IPS DF 6.9 (cell line): Measurements from ENCODE around the gene BCO2.

ENCODE experiments used
- DNase-seq: peaks from one replicate; pipeline ENCODE4 v3.0.0-alpha.2; 2013; ENCODE audit warnings: low read depth, low spot score
- H3K27ac ChIP-seq: one replicate; pipeline ENCODE4 v1.5.1; 2013; ENCODE audit warnings: low read length, control low read depth
- H3K27me3 ChIP-seq: 2 replicates; pipeline ENCODE4 v1.6.1; 2013; ENCODE audit warnings: mild to moderate bottlenecking, low read length; ENCODE audit not compliant: control insufficient read depth, insufficient read depth
- H3K36me3 ChIP-seq: 2 replicates; pipeline ENCODE4 v1.6.1; 2013; ENCODE audit warnings: low read length; ENCODE audit not compliant: control insufficient read depth, insufficient read depth
- H3K4me1 ChIP-seq: 2 replicates; pipeline ENCODE4 v1.6.1; 2013; ENCODE audit warnings: low read length; ENCODE audit not compliant: control insufficient read depth, insufficient read depth
- H3K4me3 ChIP-seq: 2 replicates; pipeline ENCODE4 v1.5.1; 2013; ENCODE audit warnings: mild to moderate bottlenecking, low read length
- H3K9me3 ChIP-seq: 2 replicates; pipeline ENCODE4 v1.6.1; 2013; ENCODE audit warnings: low read length, inconsistent platforms; ENCODE audit not compliant: control insufficient read depth, insufficient read depth
- WGBS: extraction: QIAGEN DNeasy Blood & Tissue Kit; methylation state at CpG from one replicate; pipeline ENCODE4 v1.1.7; 2013; ENCODE audit warnings: mixed read lengths, missing lambda C conversion rate; ENCODE audit not compliant: insufficient read length, insufficient coverage; 5-methylcytosine and 5-hydroxymethylcytosine counted together

The BCO2 gene

GRCh38 chr11:112213753-112214152 lies 38.4 kb downstream of the BCO2 start:
- Histone ChIP-seq H3K9me3 (no peaks in the 10 kb centered on the region), H3K27ac (no peak overlapping the region), H3K4me1 (no peaks in the 10 kb centered on the region), H3K36me3 (no peaks in the 10 kb centered on the region), H3K4me3 (no peak overlapping the region), H3K27me3 (no peaks in the 10 kb centered on the region)
- no peak for DNase-seq
- no CpG with 5 or more reads among the region's 4 CpGs for WGBS

- H3K27ac ChIP-seq, result no peak overlapping the region
- WGBS, result no CpG with 5 or more reads among the region's 6 CpGs
Measured at GRCh38 chr11:112215621-112216020, 40.3 kb downstream of the BCO2 start.

GRCh38 chr11:112216561-112217105 lies 41.3 kb downstream of the BCO2 start:
- WGBS, result no CpG with 5 or more reads among the region's 1 CpG

More at GRCh38 chr11:112215621-112216020, 40.3 kb downstream of the BCO2 start:
- no peaks in the 10 kb centered on the region for H3K4me1 ChIP-seq
- H3K4me3 ChIP-seq, result no peak overlapping the region
- no peak for DNase-seq
- H3K27me3 ChIP-seq, result no peaks in the 10 kb centered on the region
- no peaks in the 10 kb centered on the region for H3K9me3 ChIP-seq
- H3K36me3 ChIP-seq, result no peaks in the 10 kb centered on the region

GRCh38 chr11:112219476-112220232 lies 44.3 kb downstream of the BCO2 start:
- H3K9me3 ChIP-seq, result no peaks in the 10 kb centered on the region
- no CpG with 5 or more reads among the region's 7 CpGs for WGBS
- H3K27ac ChIP-seq, result no peak overlapping the region
- H3K4me3 ChIP-seq, result no peak overlapping the region
- no peaks in the 10 kb centered on the region for H3K27me3 ChIP-seq
- no peaks in the 10 kb centered on the region for H3K4me1 ChIP-seq
- no peaks in the 10 kb centered on the region for H3K36me3 ChIP-seq
- peak; percentile 60 for DNase-seq

More at GRCh38 chr11:112216561-112217105, 41.3 kb downstream of the BCO2 start:
- Histone ChIP-seq H3K9me3 (no peaks in the 10 kb centered on the region), H3K4me3 (no peak overlapping the region), H3K4me1 (no peaks in the 10 kb centered on the region), H3K36me3 (no peaks in the 10 kb centered on the region), H3K27ac (no peak overlapping the region), H3K27me3 (no peaks in the 10 kb centered on the region)
- DNase-seq, result no peak

GRCh38 chr11:112221274-112221835 lies 46.0 kb downstream of the BCO2 start:
- no peak for DNase-seq
- H3K9me3 ChIP-seq, result no peaks in the 10 kb centered on the region
- no peaks in the 10 kb centered on the region for H3K36me3 ChIP-seq
- no peak overlapping the region for H3K4me3 ChIP-seq
- H3K27me3 ChIP-seq, result no peaks in the 10 kb centered on the region
- no peaks in the 10 kb centered on the region for H3K4me1 ChIP-seq
- WGBS, result no CpG with 5 or more reads among the region's 3 CpGs
- no peak overlapping the region for H3K27ac ChIP-seq

GRCh38 chr11:112222303-112222702 lies 47.0 kb downstream of the BCO2 start:
- Histone ChIP-seq H3K36me3 (no peaks in the 10 kb centered on the region), H3K9me3 (no peaks in the 10 kb centered on the region), H3K27me3 (no peaks in the 10 kb centered on the region), H3K4me1 (no peaks in the 10 kb centered on the region), H3K27ac (no peak overlapping the region), H3K4me3 (no peak overlapping the region)
- no peak for DNase-seq
- WGBS, result no CpG with 5 or more reads among the region's 4 CpGs

- Histone ChIP-seq H3K27me3 (no peaks in the 10 kb centered on the region), H3K36me3 (no peaks in the 10 kb centered on the region), H3K9me3 (no peaks in the 10 kb centered on the region), H3K4me1 (no peaks in the 10 kb centered on the region), H3K27ac (no peak overlapping the region), H3K4me3 (no peak overlapping the region)
- no peak for DNase-seq
- WGBS, result no CpG with 5 or more reads among the region's 1 CpG
Measured at GRCh38 chr11:112223121-112223520, 47.8 kb downstream of the BCO2 start.

GRCh38 chr11:112223754-112224532 lies 48.6 kb downstream of the BCO2 start:
- Histone ChIP-seq H3K36me3 (no peaks in the 10 kb centered on the region), H3K4me3 (no peak overlapping the region), H3K27ac (no peak overlapping the region), H3K4me1 (no peaks in the 10 kb centered on the region), H3K27me3 (no peaks in the 10 kb centered on the region), H3K9me3 (no peaks in the 10 kb centered on the region)
- no peak for DNase-seq
- no CpG with 5 or more reads among the region's 5 CpGs for WGBS

GRCh38 chr11:112225753-112226061 lies 50.4 kb downstream of the BCO2 start:
- Histone ChIP-seq H3K27ac (no peak overlapping the region), H3K36me3 (no peaks in the 10 kb centered on the region; the same call in 1 of the 2 replicates), H3K4me1 (no peaks in the 10 kb centered on the region), H3K27me3 (no peaks in the 10 kb centered on the region), H3K9me3 (no peaks in the 10 kb centered on the region), H3K4me3 (peak overlapping the region; percentile 82; the same call in 1 of the 2 replicates)
- DNase-seq, result no peak
- WGBS, result no CpG with 5 or more reads among the region's 8 CpGs

- Histone ChIP-seq H3K4me3 (peak within 1 kb of the TSS; percentile 82), H3K36me3 (no peaks in the 10 kb centered on the region; the same call in 1 of the 2 replicates), H3K27me3 (no peaks in the 10 kb centered on the region), H3K4me1 (no peaks in the 10 kb centered on the region), H3K27ac (no peak within 1 kb of the TSS), H3K9me3 (no peaks in the 10 kb centered on the region)
- peak; percentile 54 for DNase-seq
- no CpG with 5 or more reads among the region's 70 CpGs for WGBS
Measured at GRCh38 chr11:112226062-112226830, 50.9 kb downstream of the BCO2 start, which contains the start of gene PTS. Gene PTS, plus strand, starts transcription at chr11:112226428. Its CDS starts 16 bp downstream, at chr11:112226444.
